Measurements from ENCODE around the gene GPM6B.

The GPM6B gene

DNA sequence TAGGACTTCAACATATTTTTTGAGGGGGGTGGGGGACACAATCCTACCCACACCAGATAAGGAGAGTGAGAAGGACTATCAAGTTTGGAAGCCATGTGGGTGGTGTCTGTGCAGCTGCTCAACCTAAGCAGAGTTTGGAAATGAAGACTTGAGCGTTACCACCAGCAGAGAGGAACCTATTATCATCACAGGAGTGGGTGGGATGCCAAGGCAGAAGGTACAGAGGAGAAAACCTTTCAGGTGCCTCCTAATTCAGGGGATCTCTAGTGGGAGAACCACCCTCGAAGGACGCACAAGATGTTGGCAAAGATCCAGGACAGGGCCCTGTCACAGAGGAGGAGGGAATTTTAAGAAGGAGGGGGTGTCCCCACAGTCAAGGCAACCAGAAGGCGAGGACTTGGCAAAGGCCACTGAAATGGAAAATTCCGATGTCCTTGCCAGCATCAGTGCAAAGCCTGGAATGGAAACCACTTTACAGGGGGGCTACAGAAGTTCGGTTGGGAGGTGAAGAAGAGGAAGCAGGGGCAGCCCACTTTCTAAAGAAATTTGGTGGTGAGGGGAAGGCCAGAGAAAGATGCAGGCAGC lies 8.4 kb upstream of the GPM6B start:
- Histone ChIP-seq H3K27me3 (ENCODE audit: control insufficient read depth, low read length) (no peaks in the 10 kb centered on the region), H3K79me2 (ENCODE audit: control insufficient read depth, low read length) (no peaks in the 10 kb centered on the region), H3K36me3 (ENCODE audit: control insufficient read depth, low read length) (no peaks in the 10 kb centered on the region), H4K20me1 (ENCODE audit: control insufficient read depth, insufficient read depth, low read depth, low read length) (no peaks in the 10 kb centered on the region), H3K4me3 (ENCODE audit: low read length) (no peak overlapping the region), H3K9me3 (ENCODE audit: control insufficient read depth, insufficient read depth, low read length) (no peaks in the 10 kb centered on the region), H3K4me2 (ENCODE audit: low read length) (no peak overlapping the region), H3K4me1 (ENCODE audit: control insufficient read depth, low read length) (no peaks in the 10 kb centered on the region), H3K27ac (ENCODE audit: low read depth, low read length) (no peak overlapping the region), H3F3A (ENCODE audit: control insufficient read depth, insufficient read depth) (no peaks in the 10 kb centered on the region), H3K9me2 (replicated peaks; ENCODE audit: control insufficient read depth, low read length) (no peaks in the 10 kb centered on the region)
- TF ChIP-seq EZH2phosphoT487 (IDR thresholded peaks at IDR 0.05; ENCODE audit: borderline replicate concordance, low read length): no peak
- TF ChIP-seq, protein P1, sequence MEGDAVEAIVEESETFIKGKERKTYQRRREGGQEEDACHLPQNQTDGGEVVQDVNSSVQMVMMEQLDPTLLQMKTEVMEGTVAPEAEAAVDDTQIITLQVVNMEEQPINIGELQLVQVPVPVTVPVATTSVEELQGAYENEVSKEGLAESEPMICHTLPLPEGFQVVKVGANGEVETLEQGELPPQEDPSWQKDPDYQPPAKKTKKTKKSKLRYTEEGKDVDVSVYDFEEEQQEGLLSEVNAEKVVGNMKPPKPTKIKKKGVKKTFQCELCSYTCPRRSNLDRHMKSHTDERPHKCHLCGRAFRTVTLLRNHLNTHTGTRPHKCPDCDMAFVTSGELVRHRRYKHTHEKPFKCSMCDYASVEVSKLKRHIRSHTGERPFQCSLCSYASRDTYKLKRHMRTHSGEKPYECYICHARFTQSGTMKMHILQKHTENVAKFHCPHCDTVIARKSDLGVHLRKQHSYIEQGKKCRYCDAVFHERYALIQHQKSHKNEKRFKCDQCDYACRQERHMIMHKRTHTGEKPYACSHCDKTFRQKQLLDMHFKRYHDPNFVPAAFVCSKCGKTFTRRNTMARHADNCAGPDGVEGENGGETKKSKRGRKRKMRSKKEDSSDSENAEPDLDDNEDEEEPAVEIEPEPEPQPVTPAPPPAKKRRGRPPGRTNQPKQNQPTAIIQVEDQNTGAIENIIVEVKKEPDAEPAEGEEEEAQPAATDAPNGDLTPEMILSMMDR (IDR thresholded peaks at IDR 0.05; ENCODE audit: low read depth, low read length, poor library complexity, severe bottlenecking): no peak

DNA sequence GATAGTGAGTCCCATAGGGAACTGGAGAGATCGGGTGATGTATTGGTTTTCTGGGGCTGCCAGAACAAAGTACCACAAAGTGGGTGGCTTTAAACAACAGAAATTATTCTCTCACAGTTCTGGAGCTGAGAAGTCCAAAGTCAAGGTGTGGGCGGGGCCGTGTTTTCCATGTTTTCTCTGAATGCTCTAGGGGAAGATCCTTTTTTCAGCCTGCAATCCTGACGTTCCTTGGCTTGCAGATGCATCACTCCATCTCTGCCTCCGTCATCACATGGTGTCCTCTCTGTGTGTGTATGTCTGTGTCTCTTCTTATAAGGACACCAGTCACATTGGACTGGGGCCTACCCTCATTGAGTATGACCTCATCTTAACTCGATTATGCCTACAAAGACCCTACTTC lies 7.9 kb upstream of the GPM6B start:
- Histone ChIP-seq H3K4me3 (ENCODE audit: low read length) (no peak overlapping the region), H3K9me2 (replicated peaks; ENCODE audit: control insufficient read depth, low read length) (no peaks in the 10 kb centered on the region), H3K36me3 (ENCODE audit: control insufficient read depth, low read length) (no peaks in the 10 kb centered on the region), H4K20me1 (ENCODE audit: control insufficient read depth, insufficient read depth, low read depth, low read length) (no peaks in the 10 kb centered on the region), H3K79me2 (ENCODE audit: control insufficient read depth, low read length) (no peaks in the 10 kb centered on the region), H3F3A (ENCODE audit: control insufficient read depth, insufficient read depth) (no peaks in the 10 kb centered on the region), H3K27me3 (ENCODE audit: control insufficient read depth, low read length) (no peaks in the 10 kb centered on the region), H3K27ac (ENCODE audit: low read depth, low read length) (no peak overlapping the region), H3K4me1 (ENCODE audit: control insufficient read depth, low read length) (no peaks in the 10 kb centered on the region), H3K9me3 (ENCODE audit: control insufficient read depth, insufficient read depth, low read length) (no peaks in the 10 kb centered on the region), H3K4me2 (ENCODE audit: low read length) (no peak overlapping the region)
- no peak for TF ChIP-seq EZH2phosphoT487 (IDR thresholded peaks at IDR 0.05; ENCODE audit: borderline replicate concordance, low read length)
- TF ChIP-seq, protein P1 (IDR thresholded peaks at IDR 0.05; ENCODE audit: low read depth, low read length, poor library complexity, severe bottlenecking): no peak

- no peaks in the 10 kb centered on the region for H3K9me2 ChIP-seq (replicated peaks; ENCODE audit: control insufficient read depth, low read length)
- H3K27me3 ChIP-seq (ENCODE audit: control insufficient read depth, low read length): no peaks in the 10 kb centered on the region
- no peaks in the 10 kb centered on the region for H4K20me1 ChIP-seq (ENCODE audit: control insufficient read depth, insufficient read depth, low read depth, low read length)
- no peaks in the 10 kb centered on the region for H3F3A ChIP-seq (ENCODE audit: control insufficient read depth, insufficient read depth)
- H3K9me3 ChIP-seq (ENCODE audit: control insufficient read depth, insufficient read depth, low read length): no peaks in the 10 kb centered on the region
- no peaks in the 10 kb centered on the region for H3K36me3 ChIP-seq (ENCODE audit: control insufficient read depth, low read length)
- no peak overlapping the region for H3K4me2 ChIP-seq (ENCODE audit: low read length)
- H3K27ac ChIP-seq (ENCODE audit: low read depth, low read length): no peak overlapping the region
- TF ChIP-seq EZH2phosphoT487 (IDR thresholded peaks at IDR 0.05; ENCODE audit: borderline replicate concordance, low read length): no peak
- TF ChIP-seq, protein P1 (IDR thresholded peaks at IDR 0.05; ENCODE audit: low read depth, low read length, poor library complexity, severe bottlenecking): no peak
- H3K4me1 ChIP-seq (ENCODE audit: control insufficient read depth, low read length): no peaks in the 10 kb centered on the region
- H3K79me2 ChIP-seq (ENCODE audit: control insufficient read depth, low read length): no peaks in the 10 kb centered on the region
- no peak overlapping the region for H3K4me3 ChIP-seq (ENCODE audit: low read length)
These were observed 4.8 kb upstream of the GPM6B start for GRCh38 chrX:13821738-13822137.
